DMS153 treated with DMSO at 0.1 percent for 48 hours (cell line): ENCODE data around the gene LAMA5.

Source experiments
- DNase-seq: peaks from one replicate; lab custom pipeline; 2025; ENCODE audit not compliant: unreplicated experiment; lab: John Stamatoyannopoulos, UW

The LAMA5 gene

GRCh38 chr20:62331347-62331746 is 35.8 kb downstream of the LAMA5 start:
- DNase-seq = no peak

- no peak for DNase-seq
These were observed 36.4 kb downstream of the LAMA5 start for GRCh38 chr20:62330576-62331317.

- no peak for DNase-seq
These were observed 37.4 kb downstream of the LAMA5 start for GRCh38 chr20:62329389-62330377.

GRCh38 chr20:62328684-62329388 is 38.3 kb downstream of the LAMA5 start:
- no peak for DNase-seq

- no peak for DNase-seq
These were observed 39.2 kb downstream of the LAMA5 start for GRCh38 chr20:62327726-62328495.

- no peak for DNase-seq
These were observed 40.0 kb downstream of the LAMA5 start for GRCh38 chr20:62326959-62327725.

GRCh38 chr20:62326559-62326958 is 40.6 kb downstream of the LAMA5 start:
- no peak for DNase-seq

GRCh38 chr20:62325172-62325905 is 41.8 kb downstream of the LAMA5 start:
- no peak for DNase-seq

- no peak for DNase-seq
These were observed 42.9 kb downstream of the LAMA5 start for GRCh38 chr20:62323980-62324906.

- DNase-seq = no peak
These were observed 43.7 kb downstream of the LAMA5 start for GRCh38 chr20:62323146-62323979.

- DNase-seq = no peak
These were observed 44.5 kb downstream of the LAMA5 start for GRCh38 chr20:62322492-62323041.

GRCh38 chr20:62321975-62322374 is 45.1 kb downstream of the LAMA5 start:
- DNase-seq = no peak

- no peak for DNase-seq
These were observed 45.6 kb downstream of the LAMA5 start for GRCh38 chr20:62321521-62321948.

GRCh38 chr20:62320581-62321354 is 46.3 kb downstream of the LAMA5 start:
- no peak for DNase-seq

GRCh38 chr20:62319346-62319909 is 47.7 kb downstream of the LAMA5 start:
- DNase-seq = no peak
